ENCODE data around the gene DYSF. TPM values are rescaled to one million over a fixed set of nuclear protein-coding genes. Genes with fewer than 3 reads are reported as not detected.

Gene DYSF
- total and polyA plus RNA-seq, 2 donors (not counting 3 experiments of a cell fraction or from before 2014, with no cell fraction given): 50.9 to 152 TPM

GRCh38 chr2:71659868-71660518 is 206.6 kb downstream of the DYSF start:
- no peaks in the 10 kb centered on the region for H3K79me2 ChIP-seq (ENCODE audit: control insufficient read depth, insufficient read depth, low read length)
- BruUV-seq (replicated peaks): no TSS peak
- no peaks in the 10 kb centered on the region for H4K20me1 ChIP-seq (replicated peaks; ENCODE audit: control insufficient read depth, extremely low read depth, insufficient read depth, low read length)
- no peak for FAIRE-seq
- H3K27ac ChIP-seq (ENCODE audit: insufficient read depth, low read depth, low read length): no peak overlapping the region
- intact Hi-C loops (cut with micrococcal nuclease) (loop anchor here (5.0 kb wide), 1 partner anchor 302 kb away; no protein-coding TSS in a partner anchor), dilution Hi-C loops (cut with MboI; ENCODE audit: extremely low pct_ligation_motif_present, low sequenced_read_pairs) (no loop called here)
- ChIA-PET POLR2A (no interaction called here), CTCF (no interaction called here)
- H3K4me2 ChIP-seq (ENCODE audit: insufficient read depth, low read length): no peak overlapping the region
- H3K9me1 ChIP-seq (replicated peaks; ENCODE audit: control insufficient read depth, extremely low read depth, insufficient read depth, low read length): no peaks in the 10 kb centered on the region
- no peak overlapping the region for H3K9ac ChIP-seq (replicated peaks; ENCODE audit: extremely low read depth, insufficient read depth, low read length)
- TF ChIP-seq MYC (IDR thresholded peaks at IDR 0.05; ENCODE audit: low read depth, low read length): no peak
- TF ChIP-seq FOS (IDR thresholded peaks at IDR 0.05; ENCODE audit: borderline replicate concordance, insufficient read depth, low read length): no peak
- no peak for TF ChIP-seq POLR2AphosphoS5 (IDR thresholded peaks at IDR 0.05; ENCODE audit: insufficient read depth, low read depth, low read length)
- TF ChIP-seq MAX (IDR thresholded peaks at IDR 0.05; ENCODE audit: insufficient read depth, insufficient read length): no peak
- no peak for TF ChIP-seq GATA2 (IDR thresholded peaks at IDR 0.05; ENCODE audit: insufficient read depth, insufficient read length, low read depth, low read length)
- no peak for TF ChIP-seq EZH2 (IDR thresholded peaks at IDR 0.05; ENCODE audit: borderline replicate concordance, low read depth, low read length, severe bottlenecking)
- TF ChIP-seq, protein P1, sequence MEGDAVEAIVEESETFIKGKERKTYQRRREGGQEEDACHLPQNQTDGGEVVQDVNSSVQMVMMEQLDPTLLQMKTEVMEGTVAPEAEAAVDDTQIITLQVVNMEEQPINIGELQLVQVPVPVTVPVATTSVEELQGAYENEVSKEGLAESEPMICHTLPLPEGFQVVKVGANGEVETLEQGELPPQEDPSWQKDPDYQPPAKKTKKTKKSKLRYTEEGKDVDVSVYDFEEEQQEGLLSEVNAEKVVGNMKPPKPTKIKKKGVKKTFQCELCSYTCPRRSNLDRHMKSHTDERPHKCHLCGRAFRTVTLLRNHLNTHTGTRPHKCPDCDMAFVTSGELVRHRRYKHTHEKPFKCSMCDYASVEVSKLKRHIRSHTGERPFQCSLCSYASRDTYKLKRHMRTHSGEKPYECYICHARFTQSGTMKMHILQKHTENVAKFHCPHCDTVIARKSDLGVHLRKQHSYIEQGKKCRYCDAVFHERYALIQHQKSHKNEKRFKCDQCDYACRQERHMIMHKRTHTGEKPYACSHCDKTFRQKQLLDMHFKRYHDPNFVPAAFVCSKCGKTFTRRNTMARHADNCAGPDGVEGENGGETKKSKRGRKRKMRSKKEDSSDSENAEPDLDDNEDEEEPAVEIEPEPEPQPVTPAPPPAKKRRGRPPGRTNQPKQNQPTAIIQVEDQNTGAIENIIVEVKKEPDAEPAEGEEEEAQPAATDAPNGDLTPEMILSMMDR (IDR thresholded peaks at IDR 0.05; ENCODE audit: extremely low read depth in 1 of 2, insufficient read depth in 1 of 2, low read depth in 1 of 2, low read length in 2 of 2): no peak
- no peak for TF ChIP-seq JUN (IDR thresholded peaks at IDR 0.05; ENCODE audit: borderline replicate concordance, insufficient read depth, insufficient read length, low read depth)
- TF ChIP-seq POLR2A (IDR thresholded peaks at IDR 0.05; ENCODE audit: low read depth, low read length): no peak
- H3K36me3 ChIP-seq (ENCODE audit: control insufficient read depth in 2 of 2, extremely low read depth in 1 of 2, insufficient read depth in 2 of 2, low read length in 2 of 2): peaks cover 6 to 22% of the 10 kb centered on the region in 2 experiments
- H3K4me3 ChIP-seq (replicated peaks in 1 of 3; ENCODE audit: insufficient read depth in 1 of 3, low read depth in 1 of 3, low read length in 3 of 3): no peak overlapping the region
- no peak for DNase-seq (ENCODE audit: low read depth, low spot score)
- no peaks in the 10 kb centered on the region for H3K27me3 ChIP-seq (ENCODE audit: control insufficient read depth in 2 of 2, insufficient read depth in 2 of 2, low read length in 2 of 2)
- no peaks in the 10 kb centered on the region for H3K4me1 ChIP-seq (ENCODE audit: control insufficient read depth, extremely low read depth, insufficient read depth, low read length)
- no peaks in the 10 kb centered on the region for H3K9me3 ChIP-seq (replicated peaks; ENCODE audit: control insufficient read depth, insufficient read depth, low read length)
- H2AFZ ChIP-seq (ENCODE audit: low read depth, low read length): no peak overlapping the region

Data from endothelial cell of umbilical vein (primary cell).